GM06990 (cell line): ENCODE data around the gene GASK1B.

Source experiments
- DNase-seq: peaks from one replicate; pipeline ENCODE4 v3.0.0-alpha.2; 2011; ENCODE audit not compliant: insufficient read length; ENCODE audit errors: extremely low read depth
- H3K27me3 ChIP-seq: replicated peaks from 2 replicates; pipeline ENCODE4 v1.6.0; 2011; ENCODE audit warnings: low read length; ENCODE audit not compliant: control insufficient read depth, insufficient read depth
- H3K36me3 ChIP-seq: 2 replicates; pipeline ENCODE4 v1.5.1; 2011; ENCODE audit warnings: low read length; ENCODE audit not compliant: control insufficient read depth, insufficient read depth
- H3K4me3 ChIP-seq: replicated peaks from 2 replicates; pipeline ENCODE4 v1.5.1; 2011; ENCODE audit warnings: low read depth, mild to moderate bottlenecking, control low read depth, low read length
- CTCF ChIP-seq: IDR thresholded peaks from 2 replicates; pipeline ENCODE4 v1.5.1; 2011; ENCODE audit warnings: low read length, control low read depth, mild to moderate bottlenecking, inconsistent platforms; ENCODE audit not compliant: insufficient read depth, poor library complexity, severe bottlenecking

The GASK1B gene

DNA sequence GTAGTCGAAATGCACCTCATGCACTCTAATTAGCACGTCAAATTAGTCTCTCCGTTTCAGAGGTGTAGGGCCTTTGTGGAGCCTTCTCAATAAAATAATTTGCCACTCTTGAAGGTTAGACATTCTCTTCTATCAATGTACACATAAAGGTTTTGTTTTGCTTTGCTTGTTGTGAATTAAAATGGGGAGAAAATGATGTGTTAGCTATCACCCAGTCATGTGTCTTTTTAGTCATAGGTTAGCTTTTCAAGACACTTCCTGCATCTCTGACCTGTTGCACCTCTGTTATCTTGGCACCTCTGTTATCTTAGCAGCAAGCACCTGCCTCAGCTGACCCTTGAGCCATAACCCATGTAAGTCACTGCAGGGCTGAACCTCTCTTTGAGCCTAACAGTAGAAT is 38.4 kb upstream of the GASK1B start:
- H3K4me3 ChIP-seq, result no peak overlapping the region
- no peak for DNase-seq
- TF ChIP-seq CTCF, result no peak

GRCh38 chr4:158209825-158210807 is 37.3 kb upstream of the GASK1B start, which contains the start of gene TMEM144:
TMEM144 (plus strand) TSS chr4:158210486; CDS start chr4:158212668, 2,182 bp downstream.
- peak within 1 kb of the TSS; percentile 57 for H3K4me3 ChIP-seq
- no peak for TF ChIP-seq CTCF
- H3K36me3 ChIP-seq, result no peaks in the 10 kb centered on the region
- DNase-seq, result peak; percentile 40
- no peaks in the 10 kb centered on the region for H3K27me3 ChIP-seq

More for the DNA sequence above, 38.4 kb upstream of the GASK1B start:
- H3K27me3 ChIP-seq, result no peaks in the 10 kb centered on the region
- no peaks in the 10 kb centered on the region for H3K36me3 ChIP-seq

- Histone ChIP-seq H3K4me3 (no peak overlapping the region), H3K27me3 (no peaks in the 10 kb centered on the region), H3K36me3 (no peaks in the 10 kb centered on the region)
- TF ChIP-seq CTCF, result no peak
- no peak for DNase-seq
Observed at GRCh38 chr4:158208963-158209640, 36.3 kb upstream of the GASK1B start.

- Histone ChIP-seq H3K27me3 (no peaks in the 10 kb centered on the region), H3K36me3 (no peaks in the 10 kb centered on the region), H3K4me3 (no peak overlapping the region)
- DNase-seq, result no peak
- no peak for TF ChIP-seq CTCF
Observed at GRCh38 chr4:158203929-158204328, 31.1 kb upstream of the GASK1B start.

DNA sequence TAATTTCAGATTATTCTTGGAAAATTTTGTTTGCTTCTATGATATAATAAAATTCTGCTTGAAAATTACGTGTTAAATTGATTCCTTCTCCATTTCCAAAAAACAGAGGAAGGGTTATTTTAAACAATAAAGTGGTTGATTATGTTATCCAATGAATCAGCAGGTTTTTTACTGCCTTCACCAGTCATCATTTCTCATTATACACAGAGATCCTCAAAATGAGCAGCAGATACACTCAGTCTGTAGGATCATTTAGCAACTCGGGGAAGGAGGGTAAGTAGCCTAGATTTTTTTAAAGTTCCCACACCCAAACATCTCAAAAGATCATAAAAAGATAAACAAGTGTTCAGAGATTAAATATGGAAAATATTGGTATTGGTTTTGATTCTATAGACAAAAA is 30.6 kb upstream of the GASK1B start:
- no peaks in the 10 kb centered on the region for H3K36me3 ChIP-seq
- no peak overlapping the region for H3K4me3 ChIP-seq
- H3K27me3 ChIP-seq, result no peaks in the 10 kb centered on the region
- no peak for DNase-seq
- no peak for TF ChIP-seq CTCF
